DMS79 treated with DMSO at 0.1 percent for 48 hours (cell line): ENCODE data around the gene LBHD2.
"Not testable (repeated sequence)": the region's sequence is repeated elsewhere in the genome, so short reads cannot be mapped to it uniquely, and the experiment has no call there.

Experiments
- DNase-seq: peaks from one replicate; lab custom pipeline; 2025; lab: John Stamatoyannopoulos, UW

LBHD2 gene

GRCh38 chr14:103104654-103105452 is 20.8 kb downstream of the LBHD2 start:
- DNase-seq, result peak; percentile 82

GRCh38 chr14:103105580-103106150 is 21.7 kb downstream of the LBHD2 start:
- peak; percentile 34 for DNase-seq

- DNase-seq, result no peak
These were observed 23.4 kb downstream of the LBHD2 start for GRCh38 chr14:103107455-103107854.

GRCh38 chr14:103107941-103108748 is 24.1 kb downstream of the LBHD2 start:
- no peak for DNase-seq

- no peak for DNase-seq
These were observed 24.8 kb downstream of the LBHD2 start for GRCh38 chr14:103108749-103109207.

- no peak for DNase-seq
These were observed 25.8 kb downstream of the LBHD2 start for GRCh38 chr14:103109535-103110441.

GRCh38 chr14:103110681-103111231 is 26.7 kb downstream of the LBHD2 start:
- DNase-seq, result no peak

GRCh38 chr14:103111232-103111868 is 27.3 kb downstream of the LBHD2 start:
- no peak for DNase-seq

GRCh38 chr14:103112400-103113243 is 28.6 kb downstream of the LBHD2 start:
- DNase-seq, result no peak

- DNase-seq, result no peak
These were observed 29.3 kb downstream of the LBHD2 start for GRCh38 chr14:103113303-103113702.

- DNase-seq, result no peak
These were observed 29.8 kb downstream of the LBHD2 start for GRCh38 chr14:103113774-103114173.

GRCh38 chr14:103115086-103115679 is 31.2 kb downstream of the LBHD2 start:
- not testable (repeated sequence) for DNase-seq

GRCh38 chr14:103115845-103116572 is 32.0 kb downstream of the LBHD2 start:
- DNase-seq, result no peak

- DNase-seq, result no peak
These were observed 32.6 kb downstream of the LBHD2 start for GRCh38 chr14:103116636-103117035.

- not testable (repeated sequence) for DNase-seq
These were observed 33.5 kb downstream of the LBHD2 start for GRCh38 chr14:103117499-103117898.

GRCh38 chr14:103118018-103118662 is 34.1 kb downstream of the LBHD2 start:
- no peak for DNase-seq

GRCh38 chr14:103118663-103119404 is 34.8 kb downstream of the LBHD2 start:
- DNase-seq, result no peak
